Esophagus squamous epithelium (tissue), 4 donors: Measurements from ENCODE around the gene SMOC2.

Experiments used
- CTCF ChIP-seq, 6 experiments: fragments of 450-650 bp in 4 of 6; fragments of 200-600 bp in 2 of 6; sonication (generic) in 2 of 6; IDR thresholded peaks; one replicate each; pipeline ENCODE4 v1.5.1; 2016 to 2019; ENCODE audit warnings: antibody characterized with exemption in 6 of 6, mild to moderate bottlenecking in 4 of 6, moderate library complexity in 4 of 6
- POLR2A ChIP-seq, 4 donors: fragments of 450-650 bp; IDR thresholded peaks; one replicate each; pipeline ENCODE4 v1.6.1; 2017; ENCODE audit warnings: antibody characterized with exemption in 4 of 4, mild to moderate bottlenecking in 4 of 4, moderate library complexity in 3 of 4

GRCh38 chr6:168396561-168396960, 44.4 kb upstream of the SMOC2 start:
- no peak for TF ChIP-seq POLR2A (IDR thresholded peaks at IDR 0.05)
- no peak for TF ChIP-seq CTCF (IDR thresholded peaks at IDR 0.05)
